Parathyroid adenoma (tissue), 2 donors: Measurements from ENCODE around the gene CTLA4.

ENCODE experiments used
- H2AFZ ChIP-seq: fragments of 300-600 bp; sonication (generic); one replicate; pipeline ENCODE4 v1.7.0; 2017; ENCODE audit warnings: antibody characterized with exemption, mild to moderate bottlenecking
- H3K27ac ChIP-seq: fragments of 300-600 bp; sonication (generic); one replicate; pipeline ENCODE4 v1.7.0; 2017
- H3K27me3 ChIP-seq: fragments of 300-600 bp; sonication (generic); one replicate; pipeline ENCODE4 v1.7.0; 2017; ENCODE audit warnings: low read length; ENCODE audit not compliant: control insufficient read depth, insufficient read depth
- H3K36me3 ChIP-seq: fragments of 300-600 bp; sonication (generic); one replicate; pipeline ENCODE4 v1.7.0; 2017; ENCODE audit warnings: low read length; ENCODE audit not compliant: control insufficient read depth, insufficient read depth
- H3K4me1 ChIP-seq: fragments of 300-600 bp; sonication (generic); one replicate; pipeline ENCODE4 v1.7.0; 2017; ENCODE audit warnings: control low read depth
- H3K4me2 ChIP-seq: fragments of 300-600 bp; sonication (generic); one replicate; pipeline ENCODE4 v1.7.0; 2017; ENCODE audit warnings: low read length
- H3K4me3 ChIP-seq: fragments of 300-600 bp; sonication (generic); one replicate; pipeline ENCODE4 v1.7.0; 2017; ENCODE audit warnings: low read depth, low read length
- H3K79me2 ChIP-seq: fragments of 300-600 bp; sonication (generic); one replicate; pipeline ENCODE4 v1.7.0; 2017; ENCODE audit warnings: control low read depth
- H3K9ac ChIP-seq: fragments of 300-600 bp; sonication (generic); one replicate; pipeline ENCODE4 v1.7.0; 2017; ENCODE audit warnings: mild to moderate bottlenecking
- H3K9me3 ChIP-seq: fragments of 300-600 bp; sonication (generic); one replicate; pipeline ENCODE4 v1.7.0; 2017; ENCODE audit warnings: low read length; ENCODE audit not compliant: control insufficient read depth
- TF ChIP-seq, protein P1 (sequence below): fragments of 300-600 bp; sonication (generic); IDR thresholded peaks from one replicate; pipeline ENCODE4 v1.7.0; 2017; ENCODE audit warnings: antibody characterized with exemption, mild to moderate bottlenecking
- donor health status: primary hyperparathyroidism.

Gene CTLA4

GRCh38 chr2:203887677-203888076 lies 20.1 kb downstream of the CTLA4 start:
- no peaks in the 10 kb centered on the region for H3K9me3 ChIP-seq
- H3K79me2 ChIP-seq, result no peaks in the 10 kb centered on the region
- H3K27me3 ChIP-seq, result no peaks in the 10 kb centered on the region
- no peak overlapping the region for H3K4me2 ChIP-seq
- TF ChIP-seq, protein P1, sequence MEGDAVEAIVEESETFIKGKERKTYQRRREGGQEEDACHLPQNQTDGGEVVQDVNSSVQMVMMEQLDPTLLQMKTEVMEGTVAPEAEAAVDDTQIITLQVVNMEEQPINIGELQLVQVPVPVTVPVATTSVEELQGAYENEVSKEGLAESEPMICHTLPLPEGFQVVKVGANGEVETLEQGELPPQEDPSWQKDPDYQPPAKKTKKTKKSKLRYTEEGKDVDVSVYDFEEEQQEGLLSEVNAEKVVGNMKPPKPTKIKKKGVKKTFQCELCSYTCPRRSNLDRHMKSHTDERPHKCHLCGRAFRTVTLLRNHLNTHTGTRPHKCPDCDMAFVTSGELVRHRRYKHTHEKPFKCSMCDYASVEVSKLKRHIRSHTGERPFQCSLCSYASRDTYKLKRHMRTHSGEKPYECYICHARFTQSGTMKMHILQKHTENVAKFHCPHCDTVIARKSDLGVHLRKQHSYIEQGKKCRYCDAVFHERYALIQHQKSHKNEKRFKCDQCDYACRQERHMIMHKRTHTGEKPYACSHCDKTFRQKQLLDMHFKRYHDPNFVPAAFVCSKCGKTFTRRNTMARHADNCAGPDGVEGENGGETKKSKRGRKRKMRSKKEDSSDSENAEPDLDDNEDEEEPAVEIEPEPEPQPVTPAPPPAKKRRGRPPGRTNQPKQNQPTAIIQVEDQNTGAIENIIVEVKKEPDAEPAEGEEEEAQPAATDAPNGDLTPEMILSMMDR, result no peak
- no peaks in the 10 kb centered on the region for H3K36me3 ChIP-seq
- no peaks in the 10 kb centered on the region for H3K4me1 ChIP-seq
- H3K9ac ChIP-seq, result no peak overlapping the region
- H3K27ac ChIP-seq, result no peak overlapping the region
- no peak overlapping the region for H2AFZ ChIP-seq
- H3K4me3 ChIP-seq, result no peak overlapping the region

DNA sequence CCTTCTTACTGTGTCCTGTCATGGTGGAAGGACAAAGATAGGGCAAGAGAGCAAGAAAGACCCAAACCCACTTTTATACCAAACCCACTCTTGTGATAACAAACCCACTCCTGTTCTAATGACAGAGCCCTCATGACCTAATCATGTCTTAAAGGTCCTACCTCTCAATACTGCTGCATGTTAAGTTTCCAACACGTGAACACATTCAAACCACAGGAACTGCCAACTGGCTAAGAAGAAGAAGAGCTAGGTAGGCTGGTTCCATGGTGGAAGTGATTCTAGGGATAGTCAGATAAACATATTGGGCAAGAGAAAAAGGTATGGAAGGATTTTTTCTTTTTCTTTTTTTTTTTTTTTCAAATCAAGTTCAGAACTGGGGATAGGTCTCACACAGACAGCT lies 22.0 kb downstream of the CTLA4 start:
- no peak overlapping the region for H2AFZ ChIP-seq

GRCh38 chr2:203889944-203890343 lies 22.4 kb downstream of the CTLA4 start:
- Histone ChIP-seq H3K79me2 (no peaks in the 10 kb centered on the region), H2AFZ (no peak overlapping the region), H3K4me3 (no peak overlapping the region), H3K27ac (no peak overlapping the region), H3K27me3 (no peaks in the 10 kb centered on the region), H3K36me3 (no peaks in the 10 kb centered on the region), H3K4me2 (no peak overlapping the region), H3K9ac (no peak overlapping the region), H3K4me1 (no peaks in the 10 kb centered on the region), H3K9me3 (no peaks in the 10 kb centered on the region)
- TF ChIP-seq, protein P1, result no peak

More for the DNA sequence above, 22.0 kb downstream of the CTLA4 start:
- no peak overlapping the region for H3K4me3 ChIP-seq
- H3K36me3 ChIP-seq, result no peaks in the 10 kb centered on the region
- no peak overlapping the region for H3K9ac ChIP-seq
- H3K9me3 ChIP-seq, result no peaks in the 10 kb centered on the region
- H3K27me3 ChIP-seq, result no peaks in the 10 kb centered on the region
- no peaks in the 10 kb centered on the region for H3K79me2 ChIP-seq
- no peaks in the 10 kb centered on the region for H3K4me1 ChIP-seq
- H3K4me2 ChIP-seq, result no peak overlapping the region
- TF ChIP-seq, protein P1, result no peak
- no peak overlapping the region for H3K27ac ChIP-seq

DNA sequence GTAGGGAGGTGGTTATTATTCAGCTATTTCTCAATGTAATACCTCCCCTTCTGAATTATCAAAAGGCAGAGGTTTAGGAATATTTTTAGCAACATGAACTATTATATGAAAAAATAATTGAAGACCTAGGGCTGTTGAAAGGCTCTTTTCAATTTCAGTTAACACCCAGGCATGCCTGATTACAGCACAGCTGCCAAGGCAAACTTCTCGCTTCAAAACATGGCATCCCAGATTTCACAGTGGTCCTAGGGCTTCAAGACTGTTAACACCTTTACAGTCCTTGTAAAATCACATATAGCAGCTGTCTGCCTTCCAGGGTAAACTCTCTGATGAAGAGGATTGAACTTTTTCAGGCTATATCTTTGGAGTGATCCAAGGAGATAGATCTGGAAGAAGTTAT lies 23.2 kb downstream of the CTLA4 start:
- Histone ChIP-seq H3K27ac (no peak overlapping the region), H3K4me3 (no peak overlapping the region), H3K4me2 (no peak overlapping the region), H3K79me2 (no peaks in the 10 kb centered on the region), H3K27me3 (no peaks in the 10 kb centered on the region), H3K36me3 (no peaks in the 10 kb centered on the region), H3K4me1 (no peaks in the 10 kb centered on the region), H2AFZ (no peak overlapping the region), H3K9me3 (no peaks in the 10 kb centered on the region), H3K9ac (no peak overlapping the region)
- TF ChIP-seq, protein P1, result no peak

DNA sequence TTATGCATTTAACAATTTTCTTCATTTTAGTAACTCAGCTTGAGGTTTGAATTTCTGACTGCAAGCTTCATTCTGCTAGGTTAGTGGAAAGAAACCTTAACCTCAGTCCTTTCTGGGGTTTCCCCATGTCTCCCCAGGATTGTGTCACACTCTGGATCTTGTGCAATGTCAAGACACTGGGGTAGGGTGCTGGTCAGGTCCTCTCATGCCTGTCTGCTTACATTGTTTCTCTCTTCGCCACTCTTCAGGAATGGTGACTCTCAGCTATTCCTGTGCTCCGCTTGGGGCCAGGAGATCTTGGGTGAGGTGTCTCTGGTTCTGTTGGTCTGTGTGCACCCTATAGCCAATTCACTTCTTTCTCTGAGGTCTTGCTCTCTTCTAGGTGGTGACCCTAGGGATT lies 23.9 kb downstream of the CTLA4 start:
- Histone ChIP-seq H3K36me3 (no peaks in the 10 kb centered on the region), H3K9ac (no peak overlapping the region), H3K9me3 (no peaks in the 10 kb centered on the region), H3K27ac (no peak overlapping the region), H3K4me1 (no peaks in the 10 kb centered on the region), H3K4me3 (no peak overlapping the region), H2AFZ (no peak overlapping the region), H3K4me2 (no peak overlapping the region), H3K79me2 (no peaks in the 10 kb centered on the region), H3K27me3 (no peaks in the 10 kb centered on the region)
- TF ChIP-seq, protein P1, result no peak
